ENCODE results near the gene GTF2IRD1.

DNA sequence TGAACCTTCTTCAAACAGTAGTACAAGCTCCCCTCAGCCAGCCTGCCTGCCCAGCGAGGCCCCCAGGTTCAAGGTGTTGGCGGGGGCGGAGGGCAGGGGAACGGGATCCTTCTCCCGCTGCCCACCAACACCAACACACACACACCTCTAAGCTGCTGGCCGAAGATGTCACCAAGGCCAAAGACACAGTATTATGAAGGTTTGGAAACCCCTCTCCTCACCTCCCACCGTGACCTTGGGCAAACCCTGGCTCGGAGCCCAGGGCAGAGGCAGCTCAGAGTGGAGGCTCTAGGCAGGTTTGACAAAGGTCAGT is 49.4 kb upstream of the GTF2IRD1 start:
- TF ChIP-seq, protein P1, sequence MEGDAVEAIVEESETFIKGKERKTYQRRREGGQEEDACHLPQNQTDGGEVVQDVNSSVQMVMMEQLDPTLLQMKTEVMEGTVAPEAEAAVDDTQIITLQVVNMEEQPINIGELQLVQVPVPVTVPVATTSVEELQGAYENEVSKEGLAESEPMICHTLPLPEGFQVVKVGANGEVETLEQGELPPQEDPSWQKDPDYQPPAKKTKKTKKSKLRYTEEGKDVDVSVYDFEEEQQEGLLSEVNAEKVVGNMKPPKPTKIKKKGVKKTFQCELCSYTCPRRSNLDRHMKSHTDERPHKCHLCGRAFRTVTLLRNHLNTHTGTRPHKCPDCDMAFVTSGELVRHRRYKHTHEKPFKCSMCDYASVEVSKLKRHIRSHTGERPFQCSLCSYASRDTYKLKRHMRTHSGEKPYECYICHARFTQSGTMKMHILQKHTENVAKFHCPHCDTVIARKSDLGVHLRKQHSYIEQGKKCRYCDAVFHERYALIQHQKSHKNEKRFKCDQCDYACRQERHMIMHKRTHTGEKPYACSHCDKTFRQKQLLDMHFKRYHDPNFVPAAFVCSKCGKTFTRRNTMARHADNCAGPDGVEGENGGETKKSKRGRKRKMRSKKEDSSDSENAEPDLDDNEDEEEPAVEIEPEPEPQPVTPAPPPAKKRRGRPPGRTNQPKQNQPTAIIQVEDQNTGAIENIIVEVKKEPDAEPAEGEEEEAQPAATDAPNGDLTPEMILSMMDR (conservative IDR thresholded peaks at IDR 0.05 in 1 of 2, IDR thresholded peaks at IDR 0.05 in 1 of 2; ENCODE audit: extremely low read depth in 1 of 2, insufficient read depth in 1 of 2, low read depth in 1 of 2, low read length in 2 of 2) = no peak
- TF ChIP-seq EZH2 (IDR thresholded peaks at IDR 0.05; ENCODE audit: borderline replicate concordance, low read length) = no peak

Data from mammary epithelial cell (primary cell).